GM18909 (cell line): ENCODE measurements around the gene CALHM3.
A peak's percentile ranks its signal among the peaks of the same experiment; 100 is the strongest.

Experiments
- ATAC-seq: cut with Tn5 transposase; IDR thresholded peaks from one replicate; pipeline ENCODE4 v1.9.1; 2021; ENCODE audit warnings: mild to moderate bottlenecking; ENCODE audit not compliant: unreplicated experiment, poor library complexity

The CALHM3 gene

GRCh38 chr10:103476046-103476768 is 2.8 kb downstream of the CALHM3 start:
- peak; percentile 36 for ATAC-seq

GRCh38 chr10:103475437-103475836 is 3.6 kb downstream of the CALHM3 start:
- ATAC-seq, result no peak

GRCh38 chr10:103474077-103474476 is 5.0 kb downstream of the CALHM3 start:
- no peak for ATAC-seq

GRCh38 chr10:103473261-103473671 is 5.8 kb downstream of the CALHM3 start:
- ATAC-seq, result no peak

GRCh38 chr10:103472005-103472404 is 7.0 kb downstream of the CALHM3 start:
- ATAC-seq, result peak; percentile 32

GRCh38 chr10:103470761-103471653 is 8.0 kb downstream of the CALHM3 start:
- ATAC-seq, result peak; percentile 79

- no peak for ATAC-seq
These were observed 9.8 kb downstream of the CALHM3 start for GRCh38 chr10:103469201-103469600.

- ATAC-seq, result peak; percentile 25
These were observed 11.6 kb downstream of the CALHM3 start for GRCh38 chr10:103467406-103467805.

- no peak for ATAC-seq
These were observed 12.3 kb downstream of the CALHM3 start for GRCh38 chr10:103466734-103467133.

GRCh38 chr10:103465411-103466179 is 13.4 kb downstream of the CALHM3 start:
- no peak for ATAC-seq

GRCh38 chr10:103463499-103463898 is 15.5 kb downstream of the CALHM3 start:
- ATAC-seq, result no peak

GRCh38 chr10:103459615-103460014 is 19.4 kb downstream of the CALHM3 start:
- no peak for ATAC-seq

- ATAC-seq, result peak; percentile 77
These were observed 20.3 kb downstream of the CALHM3 start, which contains the start of gene CALHM1 for GRCh38 chr10:103458720-103459119. Gene CALHM1, minus strand, starts transcription at chr10:103458900. Its CDS starts 149 bp downstream, at chr10:103458751.

- no peak for ATAC-seq
These were observed 21.0 kb downstream of the CALHM3 start for GRCh38 chr10:103457896-103458583.

- ATAC-seq, result no peak
These were observed 21.8 kb downstream of the CALHM3 start for GRCh38 chr10:103457176-103457712.

GRCh38 chr10:103456074-103456660 is 22.9 kb downstream of the CALHM3 start:
- ATAC-seq, result no peak

- ATAC-seq, result no peak
These were observed 23.8 kb downstream of the CALHM3 start for GRCh38 chr10:103455235-103455634.

- no peak for ATAC-seq
These were observed 25.0 kb downstream of the CALHM3 start for GRCh38 chr10:103454026-103454425.

GRCh38 chr10:103452506-103453230 is 26.4 kb downstream of the CALHM3 start:
- ATAC-seq, result peak; percentile 16
